SIG-M5 (cell line): ENCODE measurements around the gene SPTBN4.
"Not testable (repeated sequence)": the region's sequence is repeated elsewhere in the genome, so short reads cannot be mapped to it uniquely, and the experiment has no call there.

Source experiments
- DNase-seq: peaks from one replicate; lab custom pipeline; 2025; lab: John Stamatoyannopoulos, UW

The SPTBN4 gene

DNA sequence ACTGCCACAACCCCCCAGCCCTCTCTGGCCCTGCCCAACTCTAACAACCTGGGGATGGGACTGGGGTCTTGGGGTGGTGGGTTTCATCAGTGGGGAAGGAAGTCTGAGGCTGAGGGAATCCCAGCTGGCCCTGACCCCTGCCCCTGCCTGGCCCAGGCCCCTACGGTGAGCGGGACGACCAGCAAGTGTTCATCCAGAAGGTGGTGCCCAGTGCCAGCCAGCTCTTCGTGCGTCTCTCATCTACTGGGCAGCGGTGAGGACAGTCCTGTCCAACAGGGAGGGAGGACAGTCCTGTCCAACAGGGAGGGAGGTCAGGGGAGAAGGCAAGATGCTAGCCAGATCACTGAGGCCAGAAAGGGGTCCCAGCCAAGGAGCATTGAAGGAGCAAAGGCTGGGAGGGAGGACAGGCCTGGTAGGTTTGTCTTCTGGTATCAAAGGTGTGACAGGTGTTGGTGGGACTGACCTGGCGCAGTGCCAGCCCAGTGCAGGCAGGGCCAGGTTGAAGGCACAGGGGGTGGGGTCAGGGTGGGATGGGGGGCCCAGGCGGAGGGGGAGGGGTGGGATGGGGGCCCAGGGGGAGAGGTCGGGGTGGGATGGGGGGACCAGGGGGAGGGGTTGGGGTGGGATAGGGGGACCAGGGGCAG, 122.2 kb downstream of the SPTBN4 start:
- no peak for DNase-seq

DNA sequence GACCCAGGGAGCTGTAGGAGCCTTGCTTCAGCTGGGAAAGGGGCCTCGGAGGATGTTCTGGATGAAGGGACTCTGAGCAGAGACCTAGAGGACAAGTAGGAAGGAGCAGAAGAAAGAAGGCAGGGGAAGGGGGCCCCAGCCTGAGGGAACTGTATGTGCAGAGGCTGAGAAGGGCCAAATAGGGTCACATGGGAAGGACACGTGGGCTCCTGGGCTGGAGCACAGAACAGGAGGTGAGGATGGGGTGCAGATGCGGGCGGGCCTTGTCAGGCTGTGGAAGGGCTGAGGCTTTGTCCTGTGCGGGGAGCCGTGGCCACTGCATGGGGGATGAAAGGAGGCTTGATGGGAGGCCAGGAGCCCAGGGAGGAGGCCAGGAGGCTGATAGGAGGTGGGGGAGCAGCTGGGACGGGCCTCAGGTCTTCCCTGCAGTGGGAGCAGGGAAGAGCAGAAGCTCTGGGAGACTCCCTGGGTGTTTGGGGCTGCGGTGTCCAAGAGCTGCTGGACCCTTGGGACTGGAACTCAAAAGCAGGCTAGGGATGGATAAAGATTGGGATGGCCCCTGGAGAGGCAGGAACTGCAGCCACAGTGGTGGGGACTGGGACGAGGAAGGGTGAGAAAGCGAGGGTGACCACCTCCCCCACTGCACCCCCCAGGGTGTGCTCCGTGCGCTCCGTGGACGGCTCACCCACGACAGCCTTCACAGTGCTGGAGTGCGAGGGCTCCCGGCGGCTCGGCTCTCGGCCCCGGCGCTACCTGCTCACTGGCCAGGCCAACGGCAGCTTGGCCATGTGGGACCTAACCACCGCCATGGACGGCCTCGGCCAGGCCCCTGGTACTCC, 123.0 kb downstream of the SPTBN4 start:
- DNase-seq: no peak

DNA sequence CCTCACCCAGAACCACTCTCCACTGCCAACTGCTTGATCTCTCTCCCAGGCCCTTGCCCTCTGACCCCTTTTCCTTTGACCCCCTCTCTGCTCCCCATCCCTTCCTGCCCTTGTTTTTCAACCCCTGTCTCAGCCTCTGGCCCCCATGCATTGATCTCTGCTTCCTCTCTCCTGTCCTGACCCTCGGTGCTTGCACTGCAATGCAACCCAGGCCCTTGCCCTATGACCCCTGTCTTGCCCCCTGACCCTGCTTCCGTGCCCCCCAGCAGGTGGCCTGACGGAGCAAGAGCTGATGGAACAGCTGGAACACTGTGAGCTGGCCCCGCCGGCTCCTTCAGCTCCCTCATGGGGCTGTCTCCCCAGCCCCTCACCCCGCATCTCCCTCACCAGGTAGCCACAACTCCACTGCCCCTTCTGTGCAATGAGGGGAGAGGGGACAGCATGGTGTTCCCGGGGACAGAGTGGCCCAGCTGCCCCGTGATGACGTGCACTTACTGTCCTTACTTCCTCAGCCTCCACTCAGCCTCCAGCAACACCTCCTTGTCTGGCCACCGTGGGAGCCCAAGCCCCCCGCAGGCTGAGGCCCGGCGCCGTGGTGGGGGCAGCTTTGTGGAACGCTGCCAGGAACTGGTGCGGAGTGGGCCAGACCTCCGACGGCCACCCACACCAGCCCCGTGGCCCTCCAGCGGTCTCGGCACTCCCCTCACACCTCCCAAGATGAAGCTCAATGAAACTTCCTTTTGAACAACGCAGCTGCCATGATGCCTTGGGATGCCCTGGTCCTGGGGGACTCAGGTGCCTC, 123.9 kb downstream of the SPTBN4 start:
- DNase-seq: no peak

DNA sequence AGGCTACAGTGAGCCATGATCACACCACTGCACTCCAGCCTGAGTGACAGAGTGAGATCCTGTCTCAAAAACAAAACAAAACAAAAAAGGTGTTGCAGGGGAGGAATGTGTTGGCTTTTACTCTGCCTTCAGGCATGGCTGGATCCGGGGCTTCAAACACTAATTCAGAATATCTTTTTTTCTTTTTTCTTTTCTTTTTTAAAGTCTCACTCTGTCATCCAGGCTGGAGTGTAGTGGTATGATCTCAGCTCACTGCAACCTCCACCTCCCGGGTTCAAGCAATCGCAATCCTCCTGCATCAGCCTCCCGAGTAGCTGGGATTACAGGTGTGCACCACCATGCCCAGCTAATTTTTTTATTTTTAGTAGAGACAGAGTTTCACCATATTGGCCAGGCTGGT, 124.9 kb downstream of the SPTBN4 start:
- DNase-seq: not testable (repeated sequence)

DNA sequence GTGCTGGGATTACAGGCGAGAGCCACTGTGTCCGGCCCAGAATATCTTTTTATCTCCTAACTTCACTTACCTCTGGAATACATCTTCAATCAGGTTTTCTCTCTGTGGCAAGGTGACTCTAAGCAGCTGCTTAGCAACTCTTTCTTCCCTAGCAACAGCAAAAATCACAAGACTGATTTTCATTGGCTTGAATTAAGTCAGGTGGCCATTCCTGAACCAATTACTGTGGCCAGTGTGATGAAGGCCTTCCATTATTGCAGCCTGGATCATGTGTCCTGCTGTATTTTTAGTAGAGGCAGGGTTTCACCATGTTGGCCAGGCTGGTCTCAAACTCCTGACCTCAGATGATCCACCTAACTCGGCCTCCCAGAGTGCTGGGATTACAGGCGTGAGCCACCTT, 125.4 kb downstream of the SPTBN4 start:
- no peak for DNase-seq

DNA sequence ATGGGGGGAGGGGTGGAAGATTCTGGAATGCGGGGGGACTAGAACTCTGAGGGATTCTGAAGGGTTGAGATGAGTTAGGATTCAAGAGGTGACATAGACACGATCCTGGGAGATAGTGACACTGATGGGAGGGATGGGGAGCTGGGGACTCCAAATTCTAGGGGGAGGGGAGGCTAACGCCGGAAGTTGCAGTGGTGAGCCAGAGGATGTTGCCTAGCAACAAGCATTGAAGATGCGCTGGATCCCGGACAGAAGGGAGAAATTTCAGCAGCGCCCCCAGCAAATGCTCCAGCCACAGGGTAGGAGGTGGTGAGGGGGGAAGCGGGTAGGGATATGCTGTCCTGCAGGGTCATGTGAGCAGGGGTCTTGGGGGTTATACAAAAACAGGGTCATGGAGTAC, 127.5 kb downstream of the SPTBN4 start:
- no peak for DNase-seq

DNA sequence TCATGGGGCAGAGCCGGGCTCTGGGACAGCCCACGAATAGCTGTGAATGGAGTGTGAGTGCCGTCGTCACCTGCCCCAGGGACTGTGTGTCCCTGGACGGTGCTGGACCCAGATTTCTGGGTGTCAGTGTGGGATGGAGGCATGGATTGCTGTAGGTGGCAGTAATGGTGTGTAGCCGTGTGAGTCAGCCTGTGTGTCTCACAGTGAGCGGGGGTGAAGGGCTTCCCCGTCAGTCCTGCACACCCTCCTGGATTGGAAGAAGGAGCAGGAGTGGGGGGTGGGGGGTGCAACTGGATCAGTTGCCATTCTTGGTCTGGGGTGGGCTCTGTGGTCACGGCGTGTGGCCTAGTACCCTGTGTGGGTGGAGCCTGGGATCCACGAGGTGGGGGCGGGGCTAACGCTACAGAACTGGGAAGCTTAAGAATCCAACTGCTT, 127.9 kb downstream of the SPTBN4 start:
- DNase-seq: no peak

DNA sequence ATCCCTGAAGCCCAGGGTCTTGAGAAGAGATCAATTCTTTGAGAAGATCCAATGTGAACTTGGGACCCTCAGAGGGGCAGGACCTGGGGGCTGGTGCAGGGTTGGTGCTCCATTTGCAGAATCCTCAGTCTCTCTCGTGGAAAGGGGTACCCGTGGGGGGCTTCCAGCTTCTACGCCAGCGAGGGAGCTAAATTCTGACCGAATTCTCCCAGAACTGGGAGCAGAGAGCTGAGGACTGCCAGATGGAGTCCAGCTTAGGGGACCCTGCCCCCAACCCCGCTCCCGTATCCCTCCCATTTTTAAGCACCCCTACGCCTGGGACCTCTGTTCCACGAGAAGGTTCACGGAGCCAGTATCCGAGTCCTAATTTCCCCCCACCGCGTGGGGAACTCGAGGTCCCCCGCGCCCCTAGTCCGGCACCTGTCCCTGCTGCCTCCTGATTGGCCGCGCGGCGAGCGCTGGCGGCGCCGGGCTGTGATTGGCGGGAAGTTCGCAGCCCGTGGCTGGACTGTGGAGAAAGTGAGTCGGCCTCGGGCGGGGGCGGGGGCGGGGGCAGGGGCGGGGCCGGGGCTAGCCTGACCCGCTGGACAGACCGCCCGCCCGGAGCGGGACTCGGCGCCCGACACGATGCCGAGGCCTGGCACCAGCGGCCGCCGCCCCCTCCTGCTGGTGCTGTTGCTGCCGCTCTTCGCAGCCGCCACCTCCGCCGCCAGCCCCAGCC, 130.0 kb downstream of the SPTBN4 start:
- no peak for DNase-seq

DNA sequence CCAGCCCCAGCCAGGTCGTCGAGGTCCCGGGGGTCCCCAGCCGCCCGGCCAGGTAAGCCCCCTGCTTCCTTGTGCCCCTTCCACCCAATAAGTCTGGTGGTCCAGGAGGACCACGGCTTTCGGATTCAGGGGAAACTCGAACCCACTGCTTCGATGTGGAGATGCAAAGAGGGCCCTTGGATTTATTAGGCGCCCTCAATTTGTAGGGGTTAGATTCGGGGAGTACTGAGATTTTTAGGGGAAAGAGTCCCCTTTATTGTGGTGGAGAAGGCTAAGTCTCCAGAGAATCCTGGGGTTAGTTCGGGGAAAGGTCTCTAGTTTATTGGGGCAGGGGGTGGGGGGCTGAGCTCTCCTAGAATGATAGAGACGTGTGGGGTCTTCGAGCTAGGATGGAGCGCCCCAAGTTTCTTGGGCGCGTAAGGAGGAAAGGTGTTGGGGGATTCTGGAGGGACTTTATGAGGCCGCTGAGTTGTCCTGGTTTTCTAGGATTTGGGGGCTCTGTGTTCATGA, 130.6 kb downstream of the SPTBN4 start:
- DNase-seq: no peak

DNA sequence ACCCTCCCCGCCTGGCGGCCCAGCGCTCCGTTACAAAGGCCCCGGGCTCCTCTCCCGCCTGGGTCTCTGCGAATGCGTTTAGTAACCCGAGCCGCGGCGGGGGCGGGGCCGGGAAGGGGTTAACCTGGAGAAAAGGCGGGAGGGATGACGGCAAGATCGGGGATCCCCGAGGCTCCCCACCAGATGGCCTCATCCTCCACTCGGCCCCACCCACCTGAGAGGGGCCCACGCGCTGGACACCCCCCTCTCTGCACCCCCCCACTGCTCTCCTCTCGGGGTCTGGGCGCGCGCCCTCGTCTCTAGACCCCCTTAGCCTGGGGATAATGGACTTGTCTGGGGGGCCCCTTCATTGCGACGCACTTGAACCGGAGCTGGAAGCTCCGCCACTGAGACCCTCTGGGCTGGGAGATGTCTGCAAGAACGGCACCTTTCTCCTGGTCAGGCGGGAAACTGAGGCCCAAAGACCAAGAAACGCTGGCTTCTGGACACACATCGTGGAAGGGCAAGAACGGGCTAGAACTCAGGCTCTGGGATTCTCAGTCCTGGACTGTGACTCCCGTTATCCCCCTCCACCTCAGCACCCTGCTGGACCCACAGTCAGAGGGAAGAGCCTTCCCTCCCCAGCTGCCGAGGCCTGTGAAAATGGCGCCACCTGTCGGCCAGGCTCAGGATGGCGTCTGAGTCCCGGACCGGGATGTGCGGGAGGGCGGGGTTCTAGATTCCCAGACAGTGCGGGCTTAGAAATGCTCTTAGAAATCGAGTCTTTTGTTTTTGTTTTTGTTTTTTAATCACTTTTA, 131.5 kb downstream of the SPTBN4 start:
- no peak for DNase-seq

DNA sequence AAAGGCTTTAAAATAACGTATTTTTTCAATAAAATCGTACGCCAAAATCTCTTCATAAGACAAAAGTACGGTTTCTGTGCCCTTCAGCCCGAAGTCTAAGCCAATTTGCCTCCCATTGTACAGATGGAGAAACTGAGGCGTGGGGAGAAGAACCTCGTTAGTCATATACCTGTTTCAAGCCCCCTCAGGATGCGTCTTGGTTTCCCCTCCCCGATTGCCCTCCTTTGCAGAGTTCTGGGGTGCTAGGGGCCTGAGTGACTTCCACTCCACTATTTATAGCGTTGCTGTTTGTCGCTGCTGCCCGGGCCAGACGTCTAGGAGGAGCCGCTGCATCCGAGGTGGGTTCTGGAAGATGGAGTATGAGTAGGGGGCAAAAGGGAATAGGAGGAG, 132.1 kb downstream of the SPTBN4 start:
- no peak for DNase-seq

DNA sequence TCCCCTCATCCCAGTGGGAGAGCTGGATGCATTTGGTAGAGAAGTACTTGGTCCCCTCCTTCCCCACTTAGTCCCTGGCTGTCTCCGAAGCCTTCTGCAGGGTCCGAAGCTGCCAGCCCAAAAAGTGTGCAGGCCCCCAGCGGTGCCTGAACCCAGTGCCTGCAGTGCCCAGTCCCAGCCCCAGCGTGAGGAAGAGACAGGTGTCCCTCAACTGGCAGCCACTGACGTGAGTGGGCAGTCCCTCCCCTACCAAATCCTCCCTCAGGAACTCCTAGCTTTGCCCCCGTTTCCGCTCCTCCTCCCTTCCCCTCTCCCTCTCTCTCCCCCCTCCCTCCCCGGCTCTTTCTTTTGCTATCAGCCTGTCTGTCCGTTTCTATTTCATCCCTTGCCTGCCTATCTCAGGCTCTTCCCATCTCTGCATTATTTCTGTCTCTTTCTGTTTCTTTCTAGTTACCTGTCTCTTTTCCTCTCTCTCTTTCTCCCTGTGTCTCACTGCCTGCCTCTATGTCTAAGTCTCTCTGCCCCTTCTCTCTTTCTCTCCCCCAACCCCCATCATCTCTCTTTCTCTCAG, 132.6 kb downstream of the SPTBN4 start:
- DNase-seq: no peak

DNA sequence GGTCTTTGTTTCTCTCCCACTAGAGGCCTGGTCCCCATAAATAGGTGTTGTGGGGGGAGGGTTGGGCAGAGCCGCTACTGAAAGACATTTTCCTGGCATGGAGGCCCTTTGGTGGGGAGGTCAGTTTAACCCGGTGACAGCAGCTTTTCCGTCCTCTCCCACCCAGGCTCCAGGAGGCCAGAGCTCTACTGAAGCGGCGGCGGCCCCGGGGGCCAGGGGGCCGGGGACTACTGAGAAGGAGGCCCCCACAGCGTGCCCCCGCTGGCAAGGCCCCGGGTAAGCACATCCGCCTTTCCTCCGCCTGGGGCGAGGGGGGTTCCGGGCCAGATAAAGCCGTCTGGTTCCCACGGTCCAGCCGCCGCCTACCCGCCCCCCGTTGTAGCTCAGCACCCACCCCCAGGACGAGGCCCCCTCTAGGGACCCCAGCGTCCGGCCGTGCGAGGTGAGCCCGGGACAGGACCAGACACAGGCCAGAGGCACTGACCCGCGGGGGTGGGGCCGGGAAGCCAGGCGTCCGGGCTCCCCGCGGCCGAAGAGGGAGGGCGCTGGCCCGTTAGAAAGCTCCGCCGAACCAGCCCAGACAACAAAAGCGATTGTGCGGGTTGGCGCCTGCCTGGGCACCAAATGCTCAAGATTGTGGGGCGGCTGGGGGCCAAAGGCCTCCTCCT, 133.2 kb downstream of the SPTBN4 start:
- DNase-seq: no peak

DNA sequence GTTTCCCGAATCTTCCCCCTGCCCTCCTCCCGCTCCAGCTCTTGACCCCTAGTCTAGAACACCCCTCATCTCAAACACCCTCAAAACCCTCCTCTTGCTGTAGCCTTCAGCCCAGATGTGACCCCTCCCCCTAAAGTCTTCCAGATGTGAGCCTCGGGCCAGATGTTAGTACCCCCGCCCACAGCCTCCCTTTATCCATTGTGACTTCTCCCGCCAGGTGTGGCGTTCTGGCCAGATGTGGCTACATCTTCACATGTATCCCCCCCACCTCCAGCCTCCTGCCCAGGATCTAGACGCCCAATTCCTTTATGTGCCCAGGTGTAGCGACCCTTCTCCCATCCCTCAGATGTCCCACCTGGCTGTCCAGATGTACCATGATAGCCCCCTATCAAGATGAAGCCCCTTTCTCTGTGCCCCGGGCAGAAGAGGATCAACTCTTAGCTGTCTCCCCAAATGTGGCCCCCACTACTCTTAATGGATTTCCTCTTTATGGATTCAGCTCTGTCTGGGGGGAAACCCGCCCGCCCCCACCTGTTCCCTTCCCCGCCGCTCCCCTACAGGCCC, 133.9 kb downstream of the SPTBN4 start:
- no peak for DNase-seq

DNA sequence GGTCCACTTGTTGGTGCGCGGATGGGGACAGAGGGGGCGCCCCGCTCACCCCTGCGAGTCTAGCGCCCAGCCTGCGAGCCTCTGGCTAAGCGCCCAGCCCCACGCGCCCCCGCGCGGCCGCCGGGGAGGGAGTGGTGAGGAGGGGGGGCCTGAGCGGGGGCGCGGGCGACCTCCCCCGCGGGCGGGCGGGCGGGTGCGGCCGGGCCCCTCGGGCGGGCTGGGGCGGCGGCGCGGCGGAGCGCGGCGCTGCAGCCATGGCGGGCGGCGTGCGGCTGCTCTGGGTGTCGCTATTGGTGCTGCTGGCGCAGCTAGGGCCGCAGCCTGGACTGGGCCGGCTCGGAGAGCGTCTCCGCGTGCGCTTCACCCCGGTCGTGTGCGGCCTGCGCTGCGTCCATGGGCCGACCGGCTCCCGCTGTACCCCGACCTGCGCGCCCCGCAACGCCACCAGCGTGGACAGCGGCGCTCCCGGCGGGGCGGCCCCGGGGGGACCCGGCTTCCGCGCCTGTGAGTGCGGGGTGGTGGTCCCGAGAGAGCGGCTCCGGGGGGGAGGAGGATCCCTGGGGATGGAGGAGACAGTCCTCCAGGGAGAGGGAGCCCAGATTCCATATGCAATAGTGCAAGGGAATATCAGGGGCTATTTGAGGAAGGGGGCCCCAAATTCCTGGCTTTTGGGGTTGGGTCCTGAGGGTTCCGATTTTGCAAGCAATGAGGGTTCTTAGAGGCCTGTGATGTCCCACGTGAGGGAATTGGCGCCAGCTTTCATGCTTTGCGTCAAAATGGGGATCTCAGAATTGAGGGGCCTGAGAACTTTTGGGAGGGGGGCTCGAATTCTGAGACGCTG, 134.6 kb downstream of the SPTBN4 start, which contains the start of gene LTBP4:
Gene LTBP4 (plus strand): TSS at position 236 of the 841 bp plus-strand sequence. CDS start 19 bp downstream, at position 255.
- no peak for DNase-seq

DNA sequence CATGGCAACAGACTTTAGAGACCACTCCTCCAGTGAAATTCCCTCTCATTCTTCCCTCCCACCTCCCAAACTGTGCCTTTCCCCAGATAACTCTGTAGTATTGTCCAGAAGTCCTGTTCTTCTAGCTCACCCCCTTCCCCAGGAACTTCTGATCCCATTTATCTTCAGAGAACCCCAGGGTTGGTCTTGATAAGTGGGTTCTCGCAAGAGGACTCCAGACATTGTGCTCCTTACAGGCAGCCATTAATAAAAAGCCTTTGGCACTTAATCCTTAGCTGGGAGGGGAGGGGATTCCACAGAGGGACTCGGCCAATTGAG, 136.2 kb downstream of the SPTBN4 start:
- DNase-seq: no peak

DNA sequence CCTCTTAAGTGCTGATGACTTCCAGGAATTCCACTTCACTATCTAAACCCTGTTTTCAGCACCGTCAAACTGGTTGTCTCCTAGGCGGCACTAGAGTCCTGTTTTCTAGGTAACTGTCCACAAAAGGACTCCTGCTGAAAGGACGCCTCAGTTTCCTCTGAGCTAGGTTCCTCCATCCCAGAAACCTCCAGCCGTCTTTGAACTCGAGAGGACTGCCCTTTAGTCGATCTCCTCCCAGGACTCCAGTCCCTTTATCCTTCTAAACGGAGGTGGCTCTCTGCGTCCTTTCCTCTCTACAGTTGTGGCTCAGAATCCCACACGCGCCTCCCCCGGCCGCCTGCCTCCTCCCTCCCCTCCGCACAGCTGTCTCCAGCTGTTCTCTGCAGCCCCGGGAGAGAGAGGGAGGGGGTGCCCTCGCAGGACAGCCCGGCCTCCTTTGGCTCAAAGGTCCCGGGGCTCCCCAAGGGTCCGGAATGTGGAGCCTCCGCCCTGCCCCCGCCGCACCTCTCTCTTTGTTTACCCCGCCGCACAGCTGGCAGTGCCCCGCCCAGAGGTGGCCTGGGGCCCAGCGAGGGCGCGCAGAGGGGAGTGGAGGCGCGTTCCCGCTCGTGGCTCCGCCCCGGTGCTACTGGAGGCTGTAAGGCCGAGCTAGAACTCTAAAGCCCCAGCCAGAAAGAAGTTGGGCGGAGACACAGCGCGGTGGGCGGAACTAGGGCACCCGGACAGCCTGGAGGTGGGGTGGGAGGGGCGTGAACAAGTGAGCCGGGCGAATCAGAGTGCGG, 136.8 kb downstream of the SPTBN4 start:
- peak; percentile 82 for DNase-seq

DNA sequence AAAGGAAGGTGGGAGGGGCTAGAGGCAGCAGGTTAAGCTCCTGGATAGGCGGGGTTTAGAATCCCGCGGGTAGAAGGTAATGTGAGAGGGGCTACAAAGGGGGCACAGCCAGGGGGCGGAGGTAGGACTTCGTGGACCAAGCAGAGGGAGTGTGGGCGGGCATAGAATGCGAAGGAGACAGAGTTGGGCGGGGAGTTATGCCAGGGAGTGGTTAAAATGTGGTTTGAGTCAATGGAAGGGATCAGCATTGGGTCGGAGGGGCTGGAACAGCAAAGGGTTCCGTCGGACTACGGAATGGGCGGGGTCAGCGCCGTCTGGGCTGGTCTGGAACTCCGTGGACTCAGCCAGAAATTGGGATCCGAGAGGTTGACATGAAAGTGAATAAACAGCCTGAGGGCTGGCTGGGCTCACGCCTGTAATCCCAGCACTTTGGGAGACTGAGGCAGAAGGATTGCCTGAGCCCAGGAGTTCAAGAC, 137.4 kb downstream of the SPTBN4 start:
- no peak for DNase-seq
